K562 (cell line): ENCODE data around the gene VPS37D. TPM values are rescaled to one million over a fixed set of nuclear protein-coding genes. Genes with fewer than 3 reads are reported as not detected.
A peak's percentile ranks its signal among the peaks of the same experiment; 100 is the strongest.

ENCODE experiments used
- CTBP1 ChIP-seq: fragments of 450-650 bp; IDR thresholded peaks from 2 replicates; pipeline ENCODE4 v1.6.1; 2016; ENCODE audit warnings: borderline replicate concordance
- E2F1 ChIP-seq: sonication (generic); formaldehyde crosslinking; IDR thresholded peaks from 2 replicates; pipeline ENCODE4 v1.8.1; 2023; ENCODE audit warnings: mild to moderate bottlenecking, missing genetic modification reagents, moderate library complexity
- HIVEP1 ChIP-seq: fragments of 250-450 bp; sonication (Bioruptor Pico); IDR thresholded peaks from 2 replicates; pipeline ENCODE4 v1.4.0; 2020; ENCODE audit warnings: mild to moderate bottlenecking
- HNRNPL ChIP-seq: fragments of 200-400 bp; formaldehyde crosslinking; IDR thresholded peaks from 2 replicates; pipeline ENCODE4 v1.6.1; 2017; ENCODE audit warnings: low read depth, mild to moderate bottlenecking, low read length
- HNRNPUL1 ChIP-seq: fragments of 200-400 bp; formaldehyde crosslinking; IDR thresholded peaks from 2 replicates; pipeline ENCODE4 v1.6.1; 2017; ENCODE audit warnings: low read length
- KHSRP ChIP-seq: fragments of 450-650 bp; IDR thresholded peaks from 2 replicates; pipeline ENCODE4 v1.6.1; 2017
- MAX ChIP-seq: sonication (generic); formaldehyde crosslinking; IDR thresholded peaks from 2 replicates; pipeline ENCODE4 v1.9.0; 2022; ENCODE audit warnings: mild to moderate bottlenecking, missing genetic modification reagents
- MYNN ChIP-seq, 2 experiments: sonication (generic); formaldehyde crosslinking in 1 of 2; IDR thresholded peaks; 2 replicates each; pipeline versions ENCODE4 v1.5.0 to v1.6.1; 2016 to 2020; ENCODE audit warnings: antibody characterized with exemption in 1 of 2, missing genetic modification reagents in 1 of 2
- NCOA2 ChIP-seq, 2 experiments: fragments of 450-650 bp; IDR thresholded peaks; 2 replicates each; pipeline ENCODE4 v1.6.1; 2018; ENCODE audit warnings: mild to moderate bottlenecking in 2 of 2, moderate library complexity in 1 of 2; ENCODE audit not compliant: partially characterized antibody in 2 of 2
- TAF9B ChIP-seq: fragments of 450-650 bp; IDR thresholded peaks from 2 replicates; pipeline ENCODE4 v1.6.1; 2018; ENCODE audit warnings: mild to moderate bottlenecking; ENCODE audit not compliant: partially characterized antibody
- ZFPM2 ChIP-seq: fragments of 250-450 bp; sonication (Bioruptor Pico); IDR thresholded peaks from 2 replicates; pipeline ENCODE4 v1.5.1; 2022; ENCODE audit warnings: mild to moderate bottlenecking
- ZNF347 ChIP-seq: fragments of 450-650 bp; formaldehyde crosslinking; IDR thresholded peaks from 2 replicates; pipeline ENCODE4 v1.4.0; 2020; ENCODE audit warnings: low read depth, mild to moderate bottlenecking, moderate library complexity
- polyA plus RNA-seq, 8 experiments: library from polyadenylated mRNA; depleted of rRNA in 4 of 8; stranded (reverse) in 5 of 8; unstranded in 3 of 8; fragments of >200 nt; fragmentation: Nextera tagmentation in 2 of 8; fragmentation: Illumina TruSeq in 1 of 8; extraction: Ambion mirVana in 2 of 8; extraction: Trizol in 1 of 8; gene quantifications; 2 replicates each; pipeline versions ENCODE4 v1.2.1 to v1.2.3, GENCODE V29; 2011 to 2014; ENCODE audit warnings: inconsistent platforms in 1 of 8, missing spikeins in 1 of 8
- total RNA-seq, 7 experiments: library from RNA; depleted of rRNA in 6 of 7; stranded (reverse); fragments of >200 nt in 6 of 7; fragmentation: Illumina TruSeq in 2 of 7; extraction: Trizol in 2 of 7; gene quantifications; 2 replicates each; pipeline versions ENCODE4 v1.2.1 to v1.2.3, GENCODE V29; 2011 to 2021; ENCODE audit warnings: low replicate concordance in 1 of 7
- TF ChIP-seq, protein P1 (sequence below): sonication (generic); formaldehyde crosslinking; IDR thresholded peaks from 2 replicates; pipeline ENCODE4 v1.8.1; 2022; ENCODE audit warnings: missing genetic modification reagents
- TF ChIP-seq, protein P2 (sequence below): fragments of 250-450 bp; sonication (Bioruptor Pico); IDR thresholded peaks from 2 replicates; pipeline ENCODE4 v1.4.0; 2020; ENCODE audit warnings: mild to moderate bottlenecking, moderate library complexity
- TF ChIP-seq, protein P3 (sequence below): fragments of 250-450 bp; sonication (Bioruptor Pico); IDR thresholded peaks from 2 replicates; pipeline ENCODE4 v1.4.0; 2020

The VPS37D gene
- total and polyA plus RNA-seq, 9 of the 15 experiments (the other 6 are each of a cell fraction or from before 2014, with no cell fraction given), result 0.25 to 2.3 (median 1.0) TPM; not detected in 3

DNA sequence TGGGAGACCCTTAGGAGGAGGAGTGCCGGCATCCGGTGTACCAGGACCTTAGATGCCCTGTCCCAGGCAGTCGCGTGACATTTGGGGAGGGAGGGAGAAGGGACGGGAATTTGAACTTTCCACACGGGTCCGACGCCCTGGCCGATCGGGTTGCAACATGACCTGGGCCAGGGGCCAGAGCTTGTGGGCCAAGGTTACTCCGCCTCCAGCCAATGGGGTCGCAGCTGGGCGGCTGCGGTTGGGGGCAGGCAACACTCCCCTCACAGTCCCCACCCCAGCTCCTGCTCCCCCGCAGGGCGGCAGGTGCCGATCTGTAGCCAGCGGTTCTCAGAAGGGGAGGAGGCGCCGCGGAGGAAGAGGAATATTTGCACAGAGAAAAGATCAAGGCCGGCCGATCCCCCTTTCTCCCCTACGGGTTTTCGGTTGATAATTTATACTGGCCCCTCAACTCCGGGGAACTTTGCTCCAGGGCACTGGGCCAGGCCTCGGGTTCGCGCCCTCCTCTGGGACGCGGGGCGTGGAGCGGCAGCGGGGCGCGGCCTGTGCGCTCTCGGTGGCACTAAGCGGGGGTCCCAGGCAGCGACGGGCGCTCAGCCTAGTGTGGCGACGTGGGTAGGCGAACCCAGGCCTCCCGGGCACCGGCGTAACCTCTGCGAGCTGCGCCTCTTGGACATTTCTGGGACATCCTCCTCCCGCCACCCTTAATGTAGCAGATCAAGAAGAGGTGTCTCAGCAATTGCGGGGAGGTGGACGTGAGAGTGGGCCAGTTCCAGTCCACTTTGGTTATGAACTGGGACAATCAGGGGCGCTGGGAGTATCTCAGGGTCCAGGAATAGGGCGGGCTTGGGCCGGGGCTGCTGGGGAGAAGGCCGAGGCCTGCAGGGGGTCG is 44.5 kb upstream of the VPS37D start (continued):
- TF ChIP-seq E2F1, result no peak
- TF ChIP-seq NCOA2 (IDR thresholded peaks at IDR 0.05; ENCODE audit: partially characterized antibody in 2 of 2), result no peak
- no peak for TF ChIP-seq ZNF347 (CRISPR knock-in tag)
- no peak for TF ChIP-seq HNRNPUL1
- no peak for TF ChIP-seq KHSRP
- TF ChIP-seq TAF9B, result no peak
- TF ChIP-seq HIVEP1, result no peak
- TF ChIP-seq MAX (CRISPR knock-in tag), result 0 out of 2 replicates have a peak, but pooled peaks have one; percentile 27
- no peak for TF ChIP-seq MYNN (IDR thresholded peaks at IDR 0.05)
- TF ChIP-seq MYNN (CRISPR knock-in tag; IDR thresholded peaks at IDR 0.05), result no peak
- TF ChIP-seq CTBP1, result peak; percentile 64; the same call in 1 of the 2 replicates
- no peak for TF ChIP-seq ZFPM2 (CRISPR knock-in tag)
- TF ChIP-seq, protein P1, sequence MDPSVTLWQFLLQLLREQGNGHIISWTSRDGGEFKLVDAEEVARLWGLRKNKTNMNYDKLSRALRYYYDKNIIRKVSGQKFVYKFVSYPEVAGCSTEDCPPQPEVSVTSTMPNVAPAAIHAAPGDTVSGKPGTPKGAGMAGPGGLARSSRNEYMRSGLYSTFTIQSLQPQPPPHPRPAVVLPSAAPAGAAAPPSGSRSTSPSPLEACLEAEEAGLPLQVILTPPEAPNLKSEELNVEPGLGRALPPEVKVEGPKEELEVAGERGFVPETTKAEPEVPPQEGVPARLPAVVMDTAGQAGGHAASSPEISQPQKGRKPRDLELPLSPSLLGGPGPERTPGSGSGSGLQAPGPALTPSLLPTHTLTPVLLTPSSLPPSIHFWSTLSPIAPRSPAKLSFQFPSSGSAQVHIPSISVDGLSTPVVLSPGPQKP, result no peak
- TF ChIP-seq HNRNPL, result no peak
- TF ChIP-seq, protein P2, sequence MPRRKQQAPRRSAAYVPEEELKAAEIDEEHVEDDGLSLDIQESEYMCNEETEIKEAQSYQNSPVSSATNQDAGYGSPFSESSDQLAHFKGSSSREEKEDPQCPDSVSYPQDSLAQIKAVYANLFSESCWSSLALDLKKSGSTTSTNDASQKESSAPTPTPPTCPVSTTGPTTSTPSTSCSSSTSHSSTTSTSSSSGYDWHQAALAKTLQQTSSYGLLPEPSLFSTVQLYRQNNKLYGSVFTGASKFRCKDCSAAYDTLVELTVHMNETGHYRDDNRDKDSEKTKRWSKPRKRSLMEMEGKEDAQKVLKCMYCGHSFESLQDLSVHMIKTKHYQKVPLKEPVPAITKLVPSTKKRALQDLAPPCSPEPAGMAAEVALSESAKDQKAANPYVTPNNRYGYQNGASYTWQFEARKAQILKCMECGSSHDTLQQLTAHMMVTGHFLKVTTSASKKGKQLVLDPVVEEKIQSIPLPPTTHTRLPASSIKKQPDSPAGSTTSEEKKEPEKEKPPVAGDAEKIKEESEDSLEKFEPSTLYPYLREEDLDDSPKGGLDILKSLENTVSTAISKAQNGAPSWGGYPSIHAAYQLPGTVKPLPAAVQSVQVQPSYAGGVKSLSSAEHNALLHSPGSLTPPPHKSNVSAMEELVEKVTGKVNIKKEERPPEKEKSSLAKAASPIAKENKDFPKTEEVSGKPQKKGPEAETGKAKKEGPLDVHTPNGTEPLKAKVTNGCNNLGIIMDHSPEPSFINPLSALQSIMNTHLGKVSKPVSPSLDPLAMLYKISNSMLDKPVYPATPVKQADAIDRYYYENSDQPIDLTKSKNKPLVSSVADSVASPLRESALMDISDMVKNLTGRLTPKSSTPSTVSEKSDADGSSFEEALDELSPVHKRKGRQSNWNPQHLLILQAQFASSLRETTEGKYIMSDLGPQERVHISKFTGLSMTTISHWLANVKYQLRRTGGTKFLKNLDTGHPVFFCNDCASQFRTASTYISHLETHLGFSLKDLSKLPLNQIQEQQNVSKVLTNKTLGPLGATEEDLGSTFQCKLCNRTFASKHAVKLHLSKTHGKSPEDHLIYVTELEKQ (CRISPR knock-in tag), result no peak
- TF ChIP-seq, protein P3, sequence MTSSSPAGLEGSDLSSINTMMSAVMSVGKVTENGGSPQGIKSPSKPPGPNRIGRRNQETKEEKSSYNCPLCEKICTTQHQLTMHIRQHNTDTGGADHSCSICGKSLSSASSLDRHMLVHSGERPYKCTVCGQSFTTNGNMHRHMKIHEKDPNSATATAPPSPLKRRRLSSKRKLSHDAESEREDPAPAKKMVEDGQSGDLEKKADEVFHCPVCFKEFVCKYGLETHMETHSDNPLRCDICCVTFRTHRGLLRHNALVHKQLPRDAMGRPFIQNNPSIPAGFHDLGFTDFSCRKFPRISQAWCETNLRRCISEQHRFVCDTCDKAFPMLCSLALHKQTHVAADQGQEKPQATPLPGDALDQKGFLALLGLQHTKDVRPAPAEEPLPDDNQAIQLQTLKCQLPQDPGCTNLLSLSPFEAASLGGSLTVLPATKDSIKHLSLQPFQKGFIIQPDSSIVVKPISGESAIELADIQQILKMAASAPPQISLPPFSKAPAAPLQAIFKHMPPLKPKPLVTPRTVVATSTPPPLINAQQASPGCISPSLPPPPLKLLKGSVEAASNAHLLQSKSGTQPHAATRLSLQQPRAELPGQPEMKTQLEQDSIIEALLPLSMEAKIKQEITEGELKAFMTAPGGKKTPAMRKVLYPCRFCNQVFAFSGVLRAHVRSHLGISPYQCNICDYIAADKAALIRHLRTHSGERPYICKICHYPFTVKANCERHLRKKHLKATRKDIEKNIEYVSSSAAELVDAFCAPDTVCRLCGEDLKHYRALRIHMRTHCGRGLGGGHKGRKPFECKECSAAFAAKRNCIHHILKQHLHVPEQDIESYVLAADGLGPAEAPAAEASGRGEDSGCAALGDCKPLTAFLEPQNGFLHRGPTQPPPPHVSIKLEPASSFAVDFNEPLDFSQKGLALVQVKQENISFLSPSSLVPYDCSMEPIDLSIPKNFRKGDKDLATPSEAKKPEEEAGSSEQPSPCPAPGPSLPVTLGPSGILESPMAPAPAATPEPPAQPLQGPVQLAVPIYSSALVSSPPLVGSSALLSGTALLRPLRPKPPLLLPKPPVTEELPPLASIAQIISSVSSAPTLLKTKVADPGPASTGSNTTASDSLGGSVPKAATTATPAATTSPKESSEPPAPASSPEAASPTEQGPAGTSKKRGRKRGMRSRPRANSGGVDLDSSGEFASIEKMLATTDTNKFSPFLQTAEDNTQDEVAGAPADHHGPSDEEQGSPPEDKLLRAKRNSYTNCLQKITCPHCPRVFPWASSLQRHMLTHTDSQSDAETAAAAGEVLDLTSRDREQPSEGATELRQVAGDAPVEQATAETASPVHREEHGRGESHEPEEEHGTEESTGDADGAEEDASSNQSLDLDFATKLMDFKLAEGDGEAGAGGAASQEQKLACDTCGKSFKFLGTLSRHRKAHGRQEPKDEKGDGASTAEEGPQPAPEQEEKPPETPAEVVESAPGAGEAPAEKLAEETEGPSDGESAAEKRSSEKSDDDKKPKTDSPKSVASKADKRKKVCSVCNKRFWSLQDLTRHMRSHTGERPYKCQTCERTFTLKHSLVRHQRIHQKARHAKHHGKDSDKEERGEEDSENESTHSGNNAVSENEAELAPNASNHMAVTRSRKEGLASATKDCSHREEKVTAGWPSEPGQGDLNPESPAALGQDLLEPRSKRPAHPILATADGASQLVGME (CRISPR knock-in tag), result no peak
